Measurements from ENCODE around the gene PLPPR4. TPM values are rescaled to one million over a fixed set of nuclear protein-coding genes. Genes with fewer than 3 reads are reported as not detected.

The PLPPR4 gene
- total and polyA plus RNA-seq, 2 of the 4 experiments (the other 2 are of a cell fraction), result 4.5 to 7.0 TPM

DNA sequence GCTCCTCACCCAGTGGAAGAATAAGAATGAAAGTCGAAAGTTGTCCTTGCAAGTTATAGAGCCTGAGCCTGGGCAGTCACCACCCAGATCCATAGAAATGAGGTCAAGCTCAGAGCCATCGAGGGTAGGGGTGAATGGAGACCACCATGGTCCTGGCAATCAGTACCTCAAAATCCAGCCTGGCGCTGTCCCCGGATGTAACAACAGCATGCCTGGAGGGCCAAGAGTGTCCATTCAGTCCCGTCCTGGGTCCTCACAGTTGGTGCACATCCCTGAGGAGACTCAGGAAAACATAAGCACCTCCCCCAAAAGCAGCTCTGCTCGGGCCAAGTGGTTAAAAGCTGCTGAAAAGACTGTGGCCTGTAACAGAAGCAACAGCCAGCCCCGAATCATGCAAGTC lies 41.8 kb downstream of the PLPPR4 start:
- no peak overlapping the region for H4K91ac ChIP-seq (ENCODE audit: insufficient read depth, low read depth, low read length)
- no peak overlapping the region for H2BK20ac ChIP-seq (ENCODE audit: low read depth, low read length)
- H3K9me3 ChIP-seq (ENCODE audit: control insufficient read depth, insufficient read depth, low read length), result no peaks in the 10 kb centered on the region
- BruUV-seq (replicated peaks), result no TSS peak
- no peak overlapping the region for H3K9ac ChIP-seq (ENCODE audit: low read depth, low read length)
- no peak for DNase-seq
- no peak overlapping the region for H4K8ac ChIP-seq (ENCODE audit: low read depth in 2 of 2, low read length in 2 of 2)
- H4K5ac ChIP-seq (ENCODE audit: low read depth, low read length), result no peak overlapping the region
- H2BK15ac ChIP-seq (ENCODE audit: low read depth, low read length), result no peak overlapping the region
- H3K4me1 ChIP-seq (ENCODE audit: control insufficient read depth, insufficient read depth, low read length), result no peaks in the 10 kb centered on the region
- H4K20me1 ChIP-seq (ENCODE audit: insufficient read depth, low read length), result no peaks in the 10 kb centered on the region
- intact Hi-C loops (cut with micrococcal nuclease) (no loop called here), dilution Hi-C loops (cut with HindIII; ENCODE audit: low sequenced_read_pairs, unreplicated experiment) (no loop called here), in situ Hi-C loops (cut with MboI; ENCODE audit: low sequenced_read_pairs) (no loop called here)
- ChIA-PET CTCF (no interaction called here), POLR2A (ENCODE audit: unreplicated experiment) (no interaction called here)
- H3K18ac ChIP-seq (ENCODE audit: low read depth, low read length), result no peak overlapping the region
- TF ChIP-seq CHD1 (IDR thresholded peaks at IDR 0.05; ENCODE audit: low read depth, low read length) (no peak), SMC3 (IDR thresholded peaks at IDR 0.05; ENCODE audit: low read depth, low read length) (no peak), MXI1 (IDR thresholded peaks at IDR 0.05; ENCODE audit: borderline replicate concordance, low read depth, low read length) (no peak), RAD21 (IDR thresholded peaks at IDR 0.05; ENCODE audit: low read length) (no peak), CEBPB (IDR thresholded peaks at IDR 0.05; ENCODE audit: low read depth, low read length) (no peak)
- H3K79me1 ChIP-seq (ENCODE audit: low read depth in 1 of 2, low read length in 2 of 2), result no peaks in the 10 kb centered on the region
- H3K23ac ChIP-seq (ENCODE audit: low read depth, low read length), result no peak overlapping the region
- no peak overlapping the region for H2AFZ ChIP-seq (replicated peaks; ENCODE audit: low read length, poor library complexity)
- no peak overlapping the region for H2BK120ac ChIP-seq (ENCODE audit: low read depth, low read length)
- WGBS, 2 experiments (ENCODE audit: extremely low coverage in 2 of 2, insufficient read length in 1 of 2), result 96% methylated on average over 4 of the region's 7 CpGs; no CpG with 5 or more reads in 1 of the 2 experiments
- H3K4me3 ChIP-seq (ENCODE audit: insufficient read depth, low read depth, low read length), result no peak overlapping the region
- no peak for ATAC-seq (ENCODE audit: low read depth)
- H3K27me3 ChIP-seq (ENCODE audit: control insufficient read depth, insufficient read depth, low read length), result no peaks in the 10 kb centered on the region
- no peaks in the 10 kb centered on the region for H3K9me1 ChIP-seq (ENCODE audit: insufficient read depth, low read length)
- no peak overlapping the region for H3K4ac ChIP-seq (ENCODE audit: low read depth, low read length)
- H3K56ac ChIP-seq (ENCODE audit: extremely low read depth, insufficient read depth, low read length), result no peak overlapping the region
- H2BK5ac ChIP-seq (ENCODE audit: low read depth, low read length, poor library complexity, severe bottlenecking), result no peak overlapping the region
- no peak overlapping the region for H3K14ac ChIP-seq (replicated peaks; ENCODE audit: low read depth, low read length)
- H2AK5ac ChIP-seq (ENCODE audit: low read depth, low read length), result no peak overlapping the region
- no peak overlapping the region for H2AK9ac ChIP-seq (replicated peaks; ENCODE audit: low read depth, low read length, poor library complexity)
- H3K27ac ChIP-seq (ENCODE audit: insufficient read depth, low read length), result no peak overlapping the region
- H3K4me2 ChIP-seq (ENCODE audit: low read depth, low read length), result no peak overlapping the region
- peaks cover 2% of the 10 kb centered on the region; the same call in 1 of the 2 replicates for H3K36me3 ChIP-seq (ENCODE audit: control insufficient read depth, insufficient read depth, low read length)

Data from IMR-90 (cell line).